Inferior parietal cortex (tissue), 1 donor: ENCODE data around the gene DNAAF9.
"Not testable (repeated sequence)": the region's sequence is repeated elsewhere in the genome, so short reads cannot be mapped to it uniquely, and the experiment has no call there.

Source experiments
- DNase-seq: peaks from one replicate; pipeline ENCODE4 v3.0.0-alpha.2; 2016; ENCODE audit errors: extremely low spot score

The DNAAF9 gene

GRCh38 chr20:3407040-3407770 is at the start of gene DNAAF9:
DNAAF9 (minus strand) TSS chr20:3407669; CDS start chr20:3407557, 112 bp downstream.
- DNase-seq: peak; percentile 58

- DNase-seq: no peak
Observed at GRCh38 chr20:3456648-3457047, 49.2 kb upstream of the DNAAF9 start.

GRCh38 chr20:3454831-3455230 is 47.4 kb upstream of the DNAAF9 start:
- DNase-seq: no peak

- no peak for DNase-seq
Observed at GRCh38 chr20:3452690-3453089, 45.2 kb upstream of the DNAAF9 start.

- no peak for DNase-seq
Observed at GRCh38 chr20:3452136-3452535, 44.7 kb upstream of the DNAAF9 start.

- no peak for DNase-seq
Observed at GRCh38 chr20:3449319-3449718, 41.9 kb upstream of the DNAAF9 start.

GRCh38 chr20:3447321-3447720 is 39.9 kb upstream of the DNAAF9 start:
- no peak for DNase-seq

- DNase-seq: no peak
Observed at GRCh38 chr20:3446779-3447178, 39.3 kb upstream of the DNAAF9 start.

GRCh38 chr20:3436864-3437574 is 29.6 kb upstream of the DNAAF9 start:
- no peak for DNase-seq

- DNase-seq: no peak
Observed at GRCh38 chr20:3434232-3434631, 26.8 kb upstream of the DNAAF9 start.

GRCh38 chr20:3433744-3434143 is 26.3 kb upstream of the DNAAF9 start:
- DNase-seq: no peak

GRCh38 chr20:3432844-3433243 is 25.4 kb upstream of the DNAAF9 start:
- DNase-seq: no peak

- no peak for DNase-seq
Observed at GRCh38 chr20:3431109-3431508, 23.6 kb upstream of the DNAAF9 start.

GRCh38 chr20:3430376-3431069 is 23.1 kb upstream of the DNAAF9 start:
- DNase-seq: no peak

- not testable (repeated sequence) for DNase-seq
Observed at GRCh38 chr20:3426766-3427165, 19.3 kb upstream of the DNAAF9 start.

GRCh38 chr20:3423126-3423525 is 15.7 kb upstream of the DNAAF9 start:
- DNase-seq: no peak

GRCh38 chr20:3421985-3422384 is 14.5 kb upstream of the DNAAF9 start:
- no peak for DNase-seq

- peak; percentile 18 for DNase-seq
Observed at GRCh38 chr20:3420211-3420707, 12.8 kb upstream of the DNAAF9 start.

GRCh38 chr20:3418161-3418560 is 10.7 kb upstream of the DNAAF9 start:
- not testable (repeated sequence) for DNase-seq

GRCh38 chr20:3414122-3414521 is 6.7 kb upstream of the DNAAF9 start:
- DNase-seq: no peak

GRCh38 chr20:3413393-3413889 is 6.0 kb upstream of the DNAAF9 start:
- DNase-seq: no peak
